HG03354 (cell line): ENCODE results near the gene YJU2.
"Not testable (repeated sequence)": the region's sequence is repeated elsewhere in the genome, so short reads cannot be mapped to it uniquely, and the experiment has no call there.

Experiments
- ATAC-seq: cut with Tn5 transposase; IDR thresholded peaks from one replicate; pipeline ENCODE4 v1.9.1; 2021; ENCODE audit warnings: mild to moderate bottlenecking; ENCODE audit not compliant: unreplicated experiment, poor library complexity, severe bottlenecking

Gene YJU2

GRCh38 chr19:4225885-4226284, 21.0 kb upstream of the YJU2 start:
- no peak for ATAC-seq

GRCh38 chr19:4227771-4228170, 19.1 kb upstream of the YJU2 start:
- ATAC-seq: no peak

DNA sequence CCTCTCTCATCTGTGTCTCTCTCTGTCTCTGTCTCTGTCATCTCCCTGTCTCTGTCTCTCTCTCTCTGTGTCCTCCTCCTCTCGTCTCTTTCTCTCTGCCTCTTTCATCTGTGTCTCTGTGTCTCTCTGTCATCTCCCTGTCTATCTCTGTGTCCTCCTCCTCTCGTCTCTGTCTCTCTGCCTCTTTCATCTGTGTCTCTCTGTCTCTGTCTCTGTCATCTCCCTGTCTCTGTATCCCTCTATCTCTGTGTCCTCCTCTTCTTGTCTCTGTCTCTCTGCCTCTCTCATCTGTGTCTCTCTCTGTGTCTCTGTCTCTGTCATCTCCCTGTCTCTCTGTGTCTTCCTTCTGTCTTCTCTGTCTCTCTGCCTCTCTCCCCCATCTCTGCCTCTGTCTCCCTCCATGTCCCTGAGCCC, 18.1 kb upstream of the YJU2 start:
- ATAC-seq: no peak

- peak; percentile 78 for ATAC-seq
These were observed 17.5 kb upstream of the YJU2 start, which contains the start of gene EBI3 for GRCh38 chr19:4229179-4229931. Gene EBI3 (plus strand): TSS chr19:4229523. CDS start chr19:4229551, 28 bp downstream.

GRCh38 chr19:4230237-4230636, 16.6 kb upstream of the YJU2 start:
- not testable (repeated sequence) for ATAC-seq

DNA sequence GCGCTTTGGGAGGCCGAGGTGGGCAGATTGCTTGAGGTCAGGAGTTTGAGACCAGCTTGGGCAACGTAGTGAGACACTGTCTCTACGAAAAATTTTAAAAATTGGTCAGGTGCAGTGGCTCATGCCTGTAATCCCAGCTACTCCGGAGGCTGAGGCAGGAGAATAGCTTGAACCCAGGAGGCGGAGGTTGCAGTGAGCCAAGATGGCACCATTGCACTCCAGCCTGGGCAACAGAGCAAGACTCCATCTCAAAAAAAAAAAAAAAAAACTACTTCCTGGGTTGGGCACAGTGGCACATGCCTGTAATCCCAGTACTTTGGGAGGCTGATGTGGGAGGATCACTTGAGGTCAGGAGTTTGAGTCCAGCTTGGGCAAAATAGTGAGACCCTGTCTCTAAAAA, 15.4 kb upstream of the YJU2 start:
- not testable (repeated sequence) for ATAC-seq

- not testable (repeated sequence) for ATAC-seq
These were observed 14.7 kb upstream of the YJU2 start for GRCh38 chr19:4232139-4232538.

DNA sequence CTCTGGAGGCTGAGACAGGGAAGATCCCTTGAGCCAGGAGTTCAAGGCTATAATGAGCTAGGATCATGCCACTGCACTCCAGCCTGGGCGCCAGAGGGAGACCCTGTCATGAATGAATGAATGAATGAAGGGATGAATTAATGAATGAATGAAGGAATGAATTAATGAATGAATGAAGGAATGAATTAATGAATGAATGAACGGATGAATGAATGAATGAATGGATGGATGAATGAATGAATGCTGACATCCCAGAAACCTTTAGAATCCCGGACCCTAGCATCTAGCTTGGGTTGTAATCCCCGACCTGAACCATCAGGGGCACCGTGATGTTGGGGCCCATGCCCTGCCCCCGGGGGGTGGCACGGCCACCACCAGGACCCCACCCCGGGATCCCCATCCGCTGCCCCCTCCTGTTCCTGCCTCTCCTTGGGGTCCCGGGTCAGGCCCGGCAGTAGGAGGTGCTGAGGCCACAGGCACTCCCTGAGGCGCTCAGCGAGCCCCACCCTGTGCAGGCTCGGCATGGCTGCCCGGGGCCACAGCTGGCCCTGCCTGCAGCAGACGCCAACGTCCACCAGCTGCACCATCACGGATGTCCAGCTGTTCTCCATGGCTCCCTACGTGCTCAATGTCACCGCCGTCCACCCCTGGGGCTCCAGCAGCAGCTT, 14.1 kb upstream of the YJU2 start:
- ATAC-seq: no peak

DNA sequence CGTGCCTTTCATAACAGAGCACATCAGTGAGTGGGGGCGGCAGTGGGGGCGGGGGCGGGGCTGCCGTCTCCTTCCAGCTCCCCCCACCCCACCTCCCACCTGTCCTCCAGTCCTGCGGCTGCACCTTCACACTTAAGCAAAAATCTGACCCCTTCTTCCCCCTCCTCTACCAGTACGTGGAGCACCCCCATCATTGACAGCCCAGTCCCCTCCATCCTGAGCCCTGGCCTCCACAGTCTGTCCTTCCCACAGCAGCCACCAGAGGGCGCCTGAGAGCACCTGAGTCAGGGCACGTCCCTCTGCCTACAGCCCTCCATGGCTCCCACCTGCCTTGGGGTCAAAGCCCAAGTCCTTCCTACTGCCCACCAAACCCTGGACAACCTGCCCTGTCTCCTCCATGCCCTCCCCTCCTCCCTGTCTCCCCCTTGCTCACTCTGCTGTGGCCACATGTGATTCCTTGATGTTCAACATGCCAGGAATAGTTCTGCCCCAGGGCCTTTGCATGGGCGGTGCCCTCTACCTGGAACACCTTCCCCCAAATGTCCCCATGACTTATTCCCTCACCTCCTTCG, 13.5 kb upstream of the YJU2 start:
- no peak for ATAC-seq

GRCh38 chr19:4234142-4234861, 12.6 kb upstream of the YJU2 start:
- ATAC-seq: no peak

GRCh38 chr19:4234862-4235201, 12.0 kb upstream of the YJU2 start:
- no peak for ATAC-seq

GRCh38 chr19:4237510-4237909, 9.4 kb upstream of the YJU2 start:
- not testable (repeated sequence) for ATAC-seq

GRCh38 chr19:4238831-4239230, 8.0 kb upstream of the YJU2 start:
- ATAC-seq: no peak

GRCh38 chr19:4241824-4242430, 5.0 kb upstream of the YJU2 start:
- no peak for ATAC-seq

DNA sequence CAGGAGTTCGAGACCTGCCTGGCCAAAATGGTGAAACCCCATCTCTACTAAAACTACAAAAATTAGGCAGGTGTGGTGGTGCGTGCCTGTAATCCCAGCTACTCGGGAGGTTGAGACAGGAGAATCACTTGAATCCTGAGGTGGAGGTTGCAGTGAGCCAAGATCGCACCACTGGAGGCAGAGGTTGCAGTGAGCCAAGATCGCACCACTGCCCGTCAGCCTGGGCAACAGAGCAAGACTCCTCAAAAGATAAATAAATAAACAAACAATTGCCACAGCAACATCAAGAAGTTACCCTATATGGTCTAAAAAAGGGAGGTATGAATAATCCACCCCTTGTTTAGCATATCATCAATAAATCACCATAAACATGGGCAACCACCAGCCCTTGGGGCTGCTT, 942 bp upstream of the YJU2 start:
- not testable (repeated sequence) for ATAC-seq

DNA sequence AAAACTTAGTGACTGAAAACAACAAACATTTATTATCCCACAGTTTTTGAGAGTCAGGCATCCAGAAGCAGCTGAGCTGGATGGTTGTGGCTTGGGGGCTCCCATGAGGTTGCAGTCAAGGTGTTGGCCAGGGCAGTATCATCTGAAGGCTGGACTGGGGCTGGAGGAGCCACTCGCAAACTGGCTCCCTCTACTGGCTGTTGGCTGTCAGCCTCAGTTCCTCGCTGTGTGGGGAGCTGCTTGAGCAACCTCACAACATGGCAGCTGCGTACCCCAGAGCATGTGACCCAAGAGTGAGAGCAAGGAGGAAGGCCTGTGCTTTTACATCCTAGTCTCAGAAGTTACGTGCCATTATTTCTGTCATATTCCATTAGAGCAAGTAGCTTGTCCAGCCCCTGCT, 9.7 kb downstream of the YJU2 start:
- ATAC-seq: no peak

DNA sequence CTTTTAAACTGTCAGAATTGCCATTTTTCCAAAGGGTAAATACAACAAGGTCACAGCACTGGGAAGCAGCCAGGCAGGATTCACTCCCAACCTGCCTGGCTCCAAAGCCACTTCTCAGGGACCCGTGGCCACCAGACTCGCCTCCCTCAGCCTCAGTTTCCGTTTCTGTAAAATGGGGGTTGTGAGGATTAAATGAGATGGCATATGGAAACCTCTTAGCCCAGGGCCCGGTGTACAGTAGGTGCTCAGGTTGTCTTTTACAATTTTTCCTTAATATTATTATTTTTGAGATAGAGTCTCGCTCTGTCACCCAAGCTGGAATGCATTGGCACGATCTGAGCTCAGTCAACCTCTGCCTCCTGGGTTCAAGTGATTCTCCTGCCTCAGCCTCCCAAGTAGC, 10.1 kb downstream of the YJU2 start:
- ATAC-seq: no peak

GRCh38 chr19:4258181-4258580, 11.3 kb downstream of the YJU2 start:
- no peak for ATAC-seq

DNA sequence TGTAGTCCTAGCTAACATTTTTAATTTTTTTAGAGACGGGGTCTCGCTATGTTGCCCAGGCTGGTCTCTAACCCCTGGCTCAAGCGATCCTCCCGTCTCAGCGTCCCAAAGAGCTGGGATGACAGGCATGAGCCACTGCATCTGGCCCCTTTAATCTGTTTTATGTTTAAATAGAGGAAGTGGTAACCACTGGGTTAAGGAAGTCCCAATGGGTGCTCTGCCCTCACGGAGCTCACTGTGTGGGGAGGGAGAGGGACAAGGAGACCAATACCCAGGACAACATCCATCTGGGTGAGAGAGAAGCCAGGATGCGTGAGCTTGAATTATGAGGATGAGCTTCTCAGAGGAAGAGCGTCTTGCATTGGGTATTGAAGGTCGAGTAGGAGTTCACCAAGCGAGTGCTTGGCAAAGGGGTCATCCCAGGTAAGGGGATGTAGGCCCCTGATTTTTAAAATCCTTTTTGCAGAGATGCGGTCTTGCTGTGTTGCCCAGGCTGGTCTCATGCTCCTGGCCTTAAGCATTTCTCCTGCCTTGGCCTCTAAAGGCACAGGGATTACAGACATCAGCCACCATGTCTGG, 13.8 kb downstream of the YJU2 start:
- ATAC-seq: no peak

- ATAC-seq: no peak
These were observed 17.9 kb downstream of the YJU2 start for GRCh38 chr19:4264812-4265211.
